Left renal cortex interstitium (tissue), 4 donors: ENCODE results near the gene STARD5. TPM values are rescaled to one million over a fixed set of nuclear protein-coding genes. Genes with fewer than 3 reads are reported as not detected.
A peak's percentile ranks its signal among the peaks of the same experiment; 100 is the strongest.
"Not testable (repeated sequence)": the region's sequence is repeated elsewhere in the genome, so short reads cannot be mapped to it uniquely, and the experiment has no call there.

Source experiments
- DNase-seq, 4 donors: peaks; one replicate each; pipeline ENCODE4 v3.0.0-alpha.2; 2013; ENCODE audit warnings: low read depth in 4 of 4, low spot score in 2 of 4, missing footprints in 1 of 4
- polyA plus RNA-seq, 4 donors: library from polyadenylated mRNA; unstranded; fragments of 120-200 nt; gene quantifications; one replicate each; pipeline ENCODE4 v1.2.1, GENCODE V29; 2013; ENCODE audit not compliant: insufficient read length in 4 of 4

STARD5 gene
- polyA plus RNA-seq, 4 donors: 2.3 to 4.8 (median 3.9) TPM

DNA sequence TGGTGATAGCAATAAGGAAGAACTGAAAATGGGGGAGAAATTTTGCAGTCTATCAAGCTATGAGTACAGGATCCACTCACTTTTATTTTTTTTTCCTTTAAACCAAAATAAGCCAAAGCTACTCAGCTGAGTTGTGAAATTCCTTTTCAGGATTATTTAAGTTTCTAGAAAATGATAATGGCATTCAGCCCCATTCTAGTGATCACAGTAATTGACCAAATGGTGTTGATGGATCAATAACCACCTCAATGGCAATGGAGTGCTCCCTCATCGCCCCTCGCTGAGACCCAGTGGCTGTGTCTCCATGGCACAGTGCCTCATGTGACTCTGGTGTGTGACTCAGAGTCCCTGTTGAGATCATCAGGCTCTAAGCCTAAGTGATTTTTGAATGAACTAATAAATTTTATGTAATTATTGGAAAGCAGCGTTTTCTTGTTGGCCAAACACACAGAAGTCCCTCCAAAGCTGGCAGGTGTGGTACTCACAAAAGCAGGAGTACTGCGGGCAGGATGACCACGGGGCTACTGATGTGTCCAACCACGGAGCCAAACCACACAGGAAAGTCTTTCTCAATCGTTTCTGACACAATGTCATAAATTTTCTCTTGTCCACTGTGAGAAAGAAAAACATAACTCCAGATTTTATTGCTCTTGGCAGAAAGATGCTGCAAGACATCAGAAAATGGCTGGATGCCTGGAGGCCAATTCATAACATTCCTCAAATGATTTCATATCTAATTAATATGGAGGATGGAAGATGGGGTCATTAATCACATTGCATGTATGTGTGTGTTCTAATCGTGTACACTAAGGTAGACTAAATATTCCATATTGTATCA is 14.4 kb upstream of the STARD5 start:
- peak in 3 of 4 donors; percentile 21 to 34 (median 31) for DNase-seq

DNA sequence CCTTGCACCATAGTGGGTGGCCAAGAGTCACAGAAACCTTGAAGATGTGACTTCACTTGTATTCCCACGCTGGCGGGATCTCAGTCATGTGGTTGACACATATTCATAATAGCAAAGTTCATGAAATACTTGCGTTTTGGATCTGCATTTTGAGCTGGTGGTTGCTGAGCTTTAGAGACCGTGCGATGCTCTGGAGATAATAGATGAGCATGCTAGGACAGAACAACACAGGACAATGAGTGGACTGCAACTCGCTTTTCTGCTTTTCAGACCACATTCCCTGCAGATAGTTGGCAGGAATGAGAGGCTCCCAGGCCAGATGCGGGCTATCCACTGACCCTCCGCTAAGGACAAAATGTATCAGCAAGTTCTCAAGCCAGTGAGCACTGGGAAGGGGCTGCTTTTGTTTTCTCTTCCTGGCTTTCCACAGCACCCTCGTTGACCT is 13.8 kb upstream of the STARD5 start:
- no peak for DNase-seq

DNA sequence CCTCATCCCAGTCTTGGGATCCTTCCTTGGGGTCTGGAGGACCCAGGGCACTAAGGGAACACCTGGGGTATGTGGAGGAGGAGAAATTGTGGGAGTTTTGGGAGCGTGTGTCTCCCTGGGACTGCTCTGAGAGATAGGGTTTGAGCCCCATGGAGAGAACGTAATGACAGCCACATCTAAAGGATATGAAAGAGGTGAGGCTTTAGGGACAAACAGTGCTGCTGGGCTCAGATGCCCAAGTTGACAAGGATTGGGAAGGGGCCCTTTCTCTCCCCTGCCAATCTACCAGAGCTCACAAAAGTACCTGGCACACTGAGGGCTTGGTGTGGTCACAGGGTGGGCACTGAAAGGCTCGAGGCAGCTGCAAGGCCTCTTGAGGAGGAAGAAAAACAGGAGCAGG is 13.3 kb upstream of the STARD5 start:
- no peak for DNase-seq

DNA sequence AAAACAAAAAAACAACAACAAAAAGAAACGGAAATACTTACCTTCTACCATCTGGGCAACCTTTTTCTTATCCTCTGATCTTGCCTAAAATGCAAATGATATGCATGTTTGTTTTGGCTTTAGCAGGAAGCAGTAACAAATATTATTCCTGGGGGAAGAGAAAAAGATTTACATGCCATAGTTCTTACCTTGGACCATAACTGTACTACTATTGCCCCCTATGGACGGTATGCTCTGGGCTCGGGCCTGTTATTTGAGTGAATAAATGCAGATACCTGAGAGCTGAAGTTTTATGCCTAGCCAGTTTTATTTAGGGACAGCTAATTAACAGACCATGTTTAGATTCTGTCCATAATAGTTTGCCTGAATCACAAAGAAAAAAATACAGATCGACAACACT is 12.6 kb upstream of the STARD5 start:
- DNase-seq: no peak

DNA sequence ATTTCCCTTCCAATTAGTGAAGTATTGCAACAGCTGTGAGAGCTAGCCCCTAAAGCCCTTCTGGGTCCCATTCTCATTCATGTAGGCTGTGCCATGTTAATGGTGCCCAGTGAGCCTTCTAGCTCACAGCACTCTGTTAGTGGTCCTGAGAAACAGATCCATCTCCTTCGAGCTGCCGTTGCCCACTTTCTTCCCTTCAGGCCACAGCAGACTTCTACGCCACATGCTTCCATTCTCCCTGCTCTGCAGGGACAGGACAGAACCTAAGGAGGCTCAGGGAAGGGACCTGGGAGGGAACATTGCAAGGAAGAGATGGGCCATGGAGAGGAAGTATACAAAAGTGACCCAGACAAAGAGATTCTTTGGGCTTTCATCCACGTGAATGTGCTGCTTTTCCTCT is 11.7 kb upstream of the STARD5 start:
- DNase-seq: no peak

DNA sequence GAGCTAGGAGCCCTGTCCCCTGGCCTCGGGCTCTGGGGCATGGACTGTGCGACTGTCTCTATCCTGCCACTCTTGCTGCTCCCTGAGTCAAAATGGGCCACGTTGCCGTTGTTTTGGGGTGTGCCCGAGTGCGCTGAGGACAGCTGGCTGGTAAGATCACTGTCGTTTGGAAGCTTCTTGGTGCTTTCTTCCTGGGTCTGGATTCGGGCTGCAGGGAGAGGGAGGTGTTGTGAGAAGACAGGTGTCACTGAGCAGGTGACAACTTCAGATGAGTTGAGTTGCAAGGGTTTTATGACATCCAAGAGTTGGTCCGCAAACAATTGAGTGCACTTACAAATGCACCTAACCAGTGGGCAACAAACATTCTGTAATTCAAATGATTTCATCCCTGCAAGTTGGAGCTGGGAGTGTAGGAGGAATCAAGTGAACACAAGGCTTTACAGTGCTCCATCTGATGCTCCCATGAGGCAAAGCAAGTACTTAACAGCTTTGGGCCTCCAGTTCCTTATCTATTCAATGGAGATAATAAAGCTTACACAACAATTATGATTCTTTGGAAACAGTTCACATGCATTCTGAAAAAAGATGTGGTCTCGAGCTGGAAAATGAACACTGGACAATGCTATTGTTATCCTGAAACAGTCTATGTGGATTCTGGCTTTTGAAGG is 11.0 kb upstream of the STARD5 start:
- no peak for DNase-seq

DNA sequence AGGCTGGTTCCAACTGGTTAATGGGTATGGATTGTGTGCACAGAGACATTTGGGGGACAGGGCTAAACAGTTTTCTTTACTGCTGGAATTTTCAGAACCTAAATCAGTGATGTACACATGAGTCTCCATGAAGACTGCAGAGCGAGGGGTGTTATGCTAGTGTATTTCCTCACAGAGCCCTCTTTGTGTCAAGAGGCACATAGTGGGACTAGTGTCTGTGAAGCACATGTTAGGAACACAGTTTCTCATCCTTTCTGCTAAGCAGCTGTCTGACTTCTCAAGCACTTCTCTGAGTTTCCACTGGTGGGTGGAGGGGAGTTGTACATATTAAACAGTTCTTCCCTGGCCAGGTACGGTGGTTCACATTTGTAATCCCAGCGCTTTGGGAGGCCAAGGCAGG is 9.4 kb upstream of the STARD5 start:
- no peak for DNase-seq

DNA sequence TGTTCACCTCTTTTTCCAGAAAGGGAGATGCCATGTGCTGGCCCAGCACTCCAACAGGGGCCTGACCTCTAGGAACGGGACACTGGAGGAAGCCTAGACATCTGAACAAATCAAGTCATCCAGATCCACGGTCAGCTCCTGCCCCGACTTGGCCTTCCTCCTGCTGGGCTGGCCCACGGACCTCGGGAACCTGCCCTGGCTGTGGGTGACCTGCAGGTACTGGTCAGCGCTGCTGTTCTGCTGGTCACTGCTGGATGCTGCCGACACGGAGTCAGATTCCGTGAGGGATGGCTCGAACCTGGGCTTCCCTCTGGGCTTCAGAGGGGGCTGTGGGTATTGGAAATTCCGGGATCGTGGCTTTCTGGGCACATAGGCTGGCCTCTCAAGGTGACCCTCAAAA is 8.4 kb upstream of the STARD5 start:
- DNase-seq: no peak

DNA sequence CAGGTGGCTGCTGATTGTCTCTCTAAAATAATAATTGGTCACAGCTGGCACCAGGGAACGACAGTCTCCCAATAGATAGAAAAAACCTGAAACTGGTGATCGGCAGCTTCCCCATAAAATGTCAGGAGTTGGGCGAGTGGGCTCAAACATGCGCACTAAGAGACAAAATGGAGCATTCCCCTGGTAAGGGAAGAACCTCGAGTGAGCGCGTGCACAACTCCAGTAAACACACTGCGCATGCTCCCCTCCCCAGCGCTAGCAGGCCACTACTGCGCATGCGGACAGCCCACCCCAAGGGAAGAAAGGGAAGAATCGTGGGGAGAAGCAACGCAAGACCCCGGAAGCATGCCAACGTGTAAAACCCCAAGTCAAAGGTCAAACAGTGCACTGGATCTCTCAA is 7.7 kb upstream of the STARD5 start:
- no peak for DNase-seq

DNA sequence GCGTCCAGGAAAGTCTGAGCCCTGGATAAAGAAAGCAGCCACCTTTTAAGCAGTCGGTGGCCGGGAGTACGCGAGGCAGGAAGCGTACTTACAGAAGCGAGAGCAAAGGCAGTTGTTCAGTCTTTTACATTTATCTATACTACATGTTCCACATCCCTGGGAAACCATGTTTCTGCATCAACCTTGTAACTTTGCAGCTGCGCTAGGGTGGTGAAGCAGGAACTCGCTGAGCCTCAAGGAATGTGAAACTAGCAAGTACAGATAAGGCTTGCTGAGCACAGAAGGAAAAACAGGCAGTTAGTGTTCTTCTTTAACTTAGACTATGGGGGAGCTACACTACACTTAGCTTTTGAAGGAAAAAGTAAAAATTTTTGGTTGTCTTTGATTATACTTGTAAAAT is 7.2 kb upstream of the STARD5 start:
- not testable (repeated sequence) for DNase-seq

DNA sequence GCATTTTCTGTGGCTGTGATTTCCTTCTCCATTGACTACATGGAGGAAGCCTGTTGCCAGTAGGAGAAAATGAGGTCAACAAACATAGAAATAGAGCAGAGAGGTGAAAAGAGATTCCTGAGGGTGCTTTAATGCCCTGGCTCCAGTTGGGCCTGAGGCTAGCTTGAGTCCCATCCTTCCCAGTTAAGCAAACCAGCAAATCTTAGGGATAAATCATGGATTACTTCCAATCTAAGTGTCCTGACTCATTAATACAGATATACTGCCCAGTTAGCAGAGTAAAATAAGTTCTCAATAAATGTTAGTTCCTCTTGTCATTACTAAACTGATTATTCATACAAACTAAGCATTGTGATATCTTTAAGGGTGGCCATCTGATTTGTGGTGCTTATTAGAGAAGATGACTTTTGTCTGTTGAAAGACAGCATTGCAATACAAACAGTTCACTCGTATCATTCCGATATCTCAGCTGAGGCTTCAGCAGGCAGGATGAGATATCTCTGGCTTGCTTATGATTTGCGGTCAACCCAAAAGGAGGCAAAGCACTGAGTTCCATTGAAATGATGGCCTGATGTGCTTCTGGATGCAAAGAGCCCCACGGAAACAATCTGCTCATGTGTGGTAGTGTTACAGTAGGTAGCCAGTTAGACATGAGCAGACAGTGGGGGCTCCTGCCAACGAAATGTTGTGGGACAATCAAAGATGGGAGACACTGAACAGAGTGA is 6.6 kb upstream of the STARD5 start:
- no peak for DNase-seq

DNA sequence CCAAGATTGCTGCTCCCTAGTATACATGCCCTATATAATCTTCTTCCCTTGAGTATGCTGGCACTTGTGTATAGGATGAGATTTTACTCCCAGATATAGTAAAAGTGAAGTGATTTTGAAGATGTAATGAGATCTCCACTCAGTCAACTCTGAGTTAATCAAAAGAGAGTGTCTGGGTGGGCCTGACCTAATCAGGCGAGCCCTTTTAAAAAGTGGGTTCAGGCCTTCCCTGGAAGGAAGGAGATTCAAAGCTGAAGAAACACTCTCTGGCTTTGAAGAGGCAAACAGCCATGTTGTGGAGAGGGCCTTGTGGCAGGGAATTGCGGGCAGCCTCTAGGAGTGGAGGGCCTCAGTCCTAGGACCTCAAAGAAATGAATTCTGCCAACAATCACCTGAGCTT is 5.5 kb upstream of the STARD5 start:
- DNase-seq: no peak

DNA sequence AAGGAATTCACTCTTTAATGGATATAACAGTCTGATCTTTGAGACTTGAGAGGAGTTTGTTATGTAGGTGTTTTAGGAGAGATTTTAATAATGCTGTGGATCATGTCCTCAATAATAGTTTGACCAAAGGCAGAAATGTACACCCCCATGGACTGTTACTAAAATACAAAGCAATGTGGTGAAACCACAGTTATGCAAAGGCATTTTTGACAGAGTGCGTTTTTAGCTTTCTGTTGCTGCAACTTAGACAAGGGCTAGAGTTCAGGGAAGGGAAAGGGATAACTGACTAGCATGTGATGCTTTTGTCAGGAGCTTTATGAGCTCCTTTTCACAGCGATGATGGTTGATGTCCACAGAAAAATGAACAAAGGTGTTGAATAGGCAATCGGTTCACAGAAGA is 3.6 kb upstream of the STARD5 start:
- no peak for DNase-seq

DNA sequence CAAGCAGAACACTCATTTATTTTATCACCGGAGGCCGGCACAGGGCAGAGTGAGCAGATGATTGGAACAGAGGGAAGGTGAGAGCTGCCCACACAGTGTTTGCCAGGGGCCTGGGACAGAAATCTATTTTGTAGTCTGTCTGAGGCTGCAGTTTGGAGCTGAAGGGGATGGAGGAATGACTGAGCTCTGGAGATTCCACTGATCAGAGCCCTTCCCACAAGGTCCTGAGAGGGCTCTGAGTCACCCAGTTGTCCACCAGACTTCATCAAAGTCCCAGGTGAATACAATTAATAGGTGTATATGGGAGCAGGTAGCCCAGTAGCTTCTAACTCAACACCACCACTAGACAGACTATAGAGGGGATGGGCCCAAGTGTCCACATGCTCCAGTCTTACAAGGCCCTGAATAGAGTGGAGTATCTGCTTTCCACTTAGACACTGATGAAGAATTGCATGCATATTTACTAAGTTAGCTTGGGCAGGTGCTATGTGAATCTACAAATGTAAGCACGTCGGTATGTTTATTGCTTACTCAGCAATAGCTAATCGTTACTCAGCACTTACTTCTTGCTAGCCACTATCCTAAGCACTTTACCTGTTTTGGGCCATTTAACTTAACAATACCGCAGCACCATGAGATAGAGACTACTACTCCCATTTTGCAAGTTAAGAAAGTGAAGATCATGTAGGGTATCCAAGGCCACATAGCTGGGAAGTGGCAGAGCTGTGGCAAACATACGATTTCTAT is 2.7 kb upstream of the STARD5 start:
- no peak for DNase-seq

DNA sequence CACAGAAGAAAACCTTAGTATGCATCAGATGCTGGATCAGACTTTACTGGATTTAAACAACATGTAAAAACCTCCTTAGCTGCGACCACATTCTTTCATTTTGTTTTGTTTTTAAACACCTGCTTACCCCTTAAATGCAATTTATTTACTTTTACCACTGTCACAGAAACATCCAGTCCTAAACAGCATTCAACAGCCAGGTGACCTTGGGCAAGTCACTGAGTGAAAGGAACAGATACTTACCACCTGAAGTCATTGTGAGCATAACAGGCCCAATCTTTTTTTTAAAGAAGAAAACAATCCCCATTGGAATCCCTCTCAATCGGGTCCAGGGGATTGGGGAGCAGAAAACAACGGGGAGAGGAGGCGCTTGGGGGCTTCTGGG is 390 bp downstream of the STARD5 start:
- DNase-seq: no peak

DNA sequence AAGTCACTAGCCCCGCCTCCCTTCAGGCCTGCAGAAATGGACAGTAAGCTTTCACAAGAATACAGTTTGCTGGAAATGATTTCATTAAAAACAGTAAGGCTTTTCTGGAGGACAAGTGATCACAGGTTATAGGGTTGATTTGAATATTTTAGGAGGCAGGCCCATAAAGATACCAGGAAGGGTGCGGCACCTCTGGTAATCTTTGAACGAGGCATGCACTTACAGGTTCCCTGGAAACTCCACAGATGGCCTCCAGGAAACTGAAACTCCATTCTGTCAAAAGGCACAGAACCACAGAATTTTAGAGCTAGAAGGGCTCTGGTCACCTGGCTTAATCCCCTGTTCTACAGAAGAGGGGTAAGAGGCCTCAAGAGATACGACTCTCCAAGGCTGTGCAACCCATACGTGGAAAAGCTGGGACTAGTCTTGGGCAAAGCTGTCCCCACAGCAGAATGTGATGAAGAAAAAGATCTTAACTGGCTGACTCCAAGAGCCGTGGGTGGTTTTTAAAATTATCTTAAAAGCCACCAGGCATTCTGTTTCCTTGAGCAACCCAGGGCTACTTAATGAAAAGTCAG is 1.2 kb downstream of the STARD5 start:
- no peak for DNase-seq

DNA sequence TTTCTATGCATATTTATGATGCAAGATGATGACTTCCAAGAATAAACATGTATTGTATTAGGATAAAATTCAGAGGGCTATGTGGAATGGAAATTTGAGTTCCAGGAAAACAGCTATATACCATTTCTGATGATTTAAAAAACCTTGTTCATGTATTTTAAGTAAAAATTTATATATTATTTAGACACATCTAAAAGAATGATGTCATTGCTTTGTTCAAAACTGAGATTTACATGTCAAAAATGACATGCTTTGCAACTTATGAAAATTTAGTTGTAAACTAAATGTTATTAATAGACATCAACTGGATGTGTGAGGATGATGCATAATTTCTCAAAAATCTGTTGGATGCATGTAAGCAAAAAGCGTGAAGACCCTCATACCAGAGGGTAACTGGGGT is 2.3 kb downstream of the STARD5 start:
- no peak for DNase-seq

DNA sequence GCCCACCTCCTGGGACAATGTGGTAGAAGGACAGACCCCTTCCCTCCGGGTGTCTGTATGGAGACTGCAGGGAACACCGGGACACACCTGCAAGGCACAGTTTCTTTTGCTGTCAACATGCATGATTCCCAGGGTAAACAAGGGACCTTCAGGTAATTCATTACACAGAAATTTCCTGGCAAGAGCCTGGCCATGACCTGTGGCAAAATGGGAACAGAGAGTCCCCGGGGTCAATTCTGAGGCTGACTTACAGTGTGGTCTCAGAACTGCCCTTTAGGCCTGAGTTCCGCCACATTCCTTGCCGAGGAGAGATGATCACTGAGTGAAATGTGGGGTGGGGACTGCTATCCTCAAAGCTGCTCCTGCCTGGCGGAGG is 6.3 kb downstream of the STARD5 start:
- DNase-seq: no peak

DNA sequence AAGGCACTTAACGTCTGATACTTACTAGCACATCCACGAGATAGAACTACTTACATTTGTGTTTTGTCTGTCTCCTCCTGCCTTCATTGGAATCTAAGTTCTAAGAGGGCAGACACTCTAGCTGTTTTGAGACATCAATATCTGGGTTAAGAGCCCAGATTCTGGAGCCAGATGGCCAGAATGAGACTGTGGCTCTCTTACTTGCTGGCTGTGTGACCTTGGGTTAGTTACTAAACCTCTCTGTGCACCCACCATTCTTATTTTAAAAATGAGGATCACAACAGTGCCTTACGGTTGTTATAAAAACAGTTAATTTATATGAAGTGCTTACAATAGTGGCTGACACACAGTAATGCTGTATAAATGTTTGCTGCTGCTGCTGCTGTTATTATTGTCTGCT is 7.7 kb downstream of the STARD5 start:
- no peak for DNase-seq

DNA sequence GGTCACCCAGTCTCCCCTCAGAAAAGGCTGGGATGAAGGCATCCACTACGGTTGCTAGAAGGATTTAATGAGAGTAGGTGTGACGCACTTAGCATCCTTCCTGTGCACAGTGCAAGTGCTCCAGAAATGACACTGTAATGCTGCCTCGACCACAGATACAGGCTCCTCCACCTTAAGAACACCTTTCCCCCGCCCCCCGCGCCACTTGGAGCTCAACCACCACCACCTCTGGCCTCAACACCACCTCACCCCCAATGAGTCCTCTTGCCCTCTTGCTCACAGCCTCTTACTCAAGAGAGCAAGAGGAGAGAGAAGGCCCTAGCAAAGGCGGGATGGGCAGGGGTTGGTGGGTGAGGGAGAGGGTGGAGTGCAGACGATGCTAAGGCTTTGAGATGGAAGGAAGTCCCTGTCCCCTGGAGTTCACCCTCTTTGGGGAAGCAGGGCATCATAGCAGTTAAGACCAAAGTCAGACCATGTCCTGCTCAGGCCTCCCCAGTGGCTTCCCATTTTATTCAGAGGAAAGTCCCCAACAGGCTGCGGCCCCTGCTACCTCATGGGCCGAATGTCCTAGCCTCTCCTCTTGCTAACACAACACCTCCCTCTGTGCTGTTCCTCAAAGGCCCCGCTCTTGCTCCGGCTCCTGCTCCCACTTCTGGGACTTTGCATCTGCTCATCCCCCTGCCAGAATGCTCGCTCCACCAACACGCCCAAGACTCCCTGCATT is 8.3 kb downstream of the STARD5 start:
- no peak for DNase-seq
